ENCODE results near the gene ATP6V1F.

Gene ATP6V1F

GRCh38 chr7:128891942-128892269 is 29.2 kb downstream of the ATP6V1F start:
- peaks cover 6% of the 10 kb centered on the region for H3K27me3 ChIP-seq (replicated peaks)

GRCh38 chr7:128892521-128893250 is 30.0 kb downstream of the ATP6V1F start:
- H3K36me3 ChIP-seq (replicated peaks): no peaks in the 10 kb centered on the region
- no peak for TF ChIP-seq CTCF (IDR thresholded peaks at IDR 0.05; ENCODE audit: low read depth, low read length, missing control alignments)
- in situ Hi-C loops (cut with HindIII; ENCODE audit: low pct_ligation_motif_present, low sequenced_read_pairs): no loop called here
- H3K4me3 ChIP-seq (ENCODE audit: low read depth, low read length): no peak overlapping the region
- no peak overlapping the region for H3K27ac ChIP-seq
- DNase-seq: no peak
- peaks cover 6% of the 10 kb centered on the region for H3K27me3 ChIP-seq (replicated peaks)

More at GRCh38 chr7:128891942-128892269, 29.2 kb downstream of the ATP6V1F start:
- in situ Hi-C loops (cut with HindIII; ENCODE audit: low pct_ligation_motif_present, low sequenced_read_pairs): no loop called here
- Histone ChIP-seq H3K4me3 (ENCODE audit: low read depth, low read length) (no peak overlapping the region), H3K36me3 (replicated peaks) (no peaks in the 10 kb centered on the region), H3K27ac (no peak overlapping the region)
- no peak for TF ChIP-seq CTCF (IDR thresholded peaks at IDR 0.05; ENCODE audit: low read depth, low read length, missing control alignments)
- DNase-seq: no peak

GRCh38 chr7:128893251-128894100 is 30.8 kb downstream of the ATP6V1F start:
- no peak overlapping the region for H3K4me3 ChIP-seq (ENCODE audit: low read depth, low read length)
- H3K27me3 ChIP-seq (replicated peaks): peaks cover 6% of the 10 kb centered on the region
- no peak for TF ChIP-seq CTCF (IDR thresholded peaks at IDR 0.05; ENCODE audit: low read depth, low read length, missing control alignments)
- no peak for DNase-seq
- no peak overlapping the region for H3K27ac ChIP-seq
- in situ Hi-C loops (cut with HindIII; ENCODE audit: low pct_ligation_motif_present, low sequenced_read_pairs): no loop called here
- H3K36me3 ChIP-seq (replicated peaks): no peaks in the 10 kb centered on the region

GRCh38 chr7:128894101-128894440 is 31.4 kb downstream of the ATP6V1F start:
- DNase-seq: no peak
- Histone ChIP-seq H3K27ac (no peak overlapping the region), H3K4me3 (ENCODE audit: low read depth, low read length) (no peak overlapping the region), H3K27me3 (replicated peaks) (peaks cover 6% of the 10 kb centered on the region), H3K36me3 (replicated peaks) (no peaks in the 10 kb centered on the region)
- in situ Hi-C loops (cut with HindIII; ENCODE audit: low pct_ligation_motif_present, low sequenced_read_pairs): no loop called here
- no peak for TF ChIP-seq CTCF (IDR thresholded peaks at IDR 0.05; ENCODE audit: low read depth, low read length, missing control alignments)

GRCh38 chr7:128895320-128895719 is 32.7 kb downstream of the ATP6V1F start:
- TF ChIP-seq CTCF (IDR thresholded peaks at IDR 0.05; ENCODE audit: low read depth, low read length, missing control alignments): no peak
- in situ Hi-C loops (cut with HindIII; ENCODE audit: low pct_ligation_motif_present, low sequenced_read_pairs): no loop called here

More at GRCh38 chr7:128895320-128895719, 32.7 kb downstream of the ATP6V1F start:
- no peak for DNase-seq
- H3K27me3 ChIP-seq (replicated peaks): peaks cover 3% of the 10 kb centered on the region
- no peaks in the 10 kb centered on the region for H3K36me3 ChIP-seq (replicated peaks)
- no peak overlapping the region for H3K4me3 ChIP-seq (ENCODE audit: low read depth, low read length)
- no peak overlapping the region for H3K27ac ChIP-seq

Measured in brain microvascular endothelial cell (primary cell).